CD4-positive, alpha-beta T cell treated with Interleukin-4 for 1 hour (primary cell): ENCODE measurements around the gene ATP6V1F.

Experiments used
- DNase-seq, 2 donors: peaks; one replicate each; pipeline ENCODE4 v3.0.0-alpha.2; 2020 to 2022

The ATP6V1F gene

DNA sequence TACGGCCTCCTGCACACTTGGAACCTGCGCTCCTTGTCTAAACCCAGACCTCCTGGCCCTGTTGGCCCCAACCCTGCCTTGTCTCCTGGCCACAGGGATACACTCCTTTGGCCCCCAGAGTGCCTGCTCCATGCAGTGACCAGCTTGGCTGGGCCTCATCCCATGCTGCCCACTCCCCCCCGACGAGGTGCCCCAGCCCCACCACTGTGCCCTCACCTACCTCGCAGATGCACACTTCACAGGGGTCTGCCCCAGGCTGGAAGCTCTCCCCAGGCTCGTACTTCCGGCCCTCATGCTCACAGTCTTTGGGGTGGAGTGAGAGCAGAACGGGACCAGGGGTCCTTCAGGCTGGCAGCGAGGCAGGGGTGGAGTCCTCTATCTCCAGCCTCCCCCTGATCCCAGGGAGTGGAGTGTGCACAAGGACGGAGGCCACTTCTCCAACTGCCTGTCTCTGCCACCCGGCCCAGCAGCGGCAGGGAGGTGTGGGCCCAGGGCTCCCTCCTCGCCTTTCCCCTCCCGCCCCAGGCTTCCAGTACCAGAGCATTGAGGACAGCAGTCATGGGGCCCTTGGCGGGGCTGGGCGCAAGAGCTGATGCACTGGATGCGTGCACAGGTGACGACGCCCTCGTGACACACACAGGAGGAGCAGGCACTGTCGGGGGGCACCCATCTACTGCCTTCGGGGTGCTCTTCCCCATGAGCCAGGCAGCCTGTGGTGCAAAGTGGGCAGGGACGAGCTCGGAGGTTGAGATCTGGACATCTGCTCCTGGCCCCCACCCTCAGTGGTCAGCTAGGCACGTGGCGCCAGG, 22.1 kb downstream of the ATP6V1F start:
- DNase-seq = no peak

DNA sequence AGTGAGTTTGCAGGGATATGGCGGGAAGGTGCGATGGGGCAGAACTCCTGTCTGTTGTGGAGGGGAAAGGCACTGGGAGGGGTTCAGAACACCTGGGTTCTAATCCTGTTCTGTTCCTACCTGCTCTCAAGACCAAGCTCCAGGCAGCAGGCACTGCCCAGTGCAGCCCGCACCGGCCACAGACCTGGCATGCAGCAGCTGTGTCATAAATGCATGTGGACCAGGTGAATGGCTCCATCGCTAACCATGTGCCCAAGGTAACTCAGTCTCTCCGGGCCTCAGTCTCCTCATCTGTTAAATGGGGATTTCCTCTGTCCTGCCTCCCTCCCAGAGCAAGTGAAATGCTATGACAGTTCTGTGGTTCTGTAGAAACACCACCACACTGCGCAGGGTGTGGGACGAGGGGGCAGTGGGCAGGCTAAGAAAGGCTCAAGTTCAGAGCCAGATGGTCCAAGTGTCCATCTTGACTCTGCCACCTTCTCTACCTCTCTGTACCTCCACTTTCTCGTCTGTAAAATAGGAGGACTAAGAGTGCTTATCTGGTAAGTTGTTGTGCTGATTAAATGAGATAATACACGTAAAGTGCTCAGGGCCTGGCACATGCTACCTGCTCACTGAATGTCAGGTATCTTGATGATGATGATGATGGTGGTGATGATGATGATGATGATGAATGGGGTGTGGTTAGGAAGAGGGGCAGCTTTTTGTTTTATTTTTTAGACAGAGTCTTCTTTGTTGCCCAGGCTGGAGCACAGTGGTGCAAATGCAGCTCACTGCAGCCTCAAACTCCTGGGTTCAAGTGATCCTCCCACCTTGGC, 22.9 kb downstream of the ATP6V1F start:
- DNase-seq = no peak

DNA sequence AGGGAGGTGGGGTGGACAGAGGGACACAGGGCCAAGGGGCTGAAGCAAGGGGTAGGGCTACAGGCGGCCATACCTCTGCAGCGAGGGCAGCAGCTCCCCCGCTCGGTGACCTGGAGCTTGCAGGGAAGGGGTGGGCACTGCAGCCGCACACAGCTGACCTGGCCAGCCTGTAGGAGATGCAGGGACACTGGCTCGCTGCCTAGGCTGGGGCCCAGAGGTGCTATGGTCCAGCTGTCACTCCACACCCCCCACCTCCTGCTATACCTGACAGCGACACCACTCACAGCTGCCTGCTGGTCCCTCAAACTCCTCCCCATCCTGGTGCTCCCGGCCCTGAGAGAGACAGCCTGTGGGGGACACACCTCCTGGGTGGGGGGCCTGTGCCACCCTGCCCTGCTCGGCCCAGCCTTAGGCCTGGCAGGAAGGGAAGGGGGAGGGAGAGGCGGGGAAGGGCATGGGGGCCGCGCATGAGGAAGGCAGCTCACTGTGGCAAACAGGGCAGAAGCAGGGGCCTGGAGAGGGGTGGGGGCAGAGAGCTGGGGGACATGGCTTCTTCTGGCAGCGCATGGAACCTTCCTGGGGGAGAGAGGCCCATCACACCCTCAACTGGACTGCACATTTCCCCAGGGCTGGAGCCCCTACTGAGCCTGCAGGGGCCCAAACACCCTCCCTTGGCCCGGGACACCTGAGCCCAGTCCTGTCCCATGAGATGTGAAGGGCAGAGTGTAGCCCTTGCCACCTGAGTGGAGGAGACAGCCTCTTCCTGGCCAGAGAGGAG, 23.9 kb downstream of the ATP6V1F start:
- DNase-seq = no peak

DNA sequence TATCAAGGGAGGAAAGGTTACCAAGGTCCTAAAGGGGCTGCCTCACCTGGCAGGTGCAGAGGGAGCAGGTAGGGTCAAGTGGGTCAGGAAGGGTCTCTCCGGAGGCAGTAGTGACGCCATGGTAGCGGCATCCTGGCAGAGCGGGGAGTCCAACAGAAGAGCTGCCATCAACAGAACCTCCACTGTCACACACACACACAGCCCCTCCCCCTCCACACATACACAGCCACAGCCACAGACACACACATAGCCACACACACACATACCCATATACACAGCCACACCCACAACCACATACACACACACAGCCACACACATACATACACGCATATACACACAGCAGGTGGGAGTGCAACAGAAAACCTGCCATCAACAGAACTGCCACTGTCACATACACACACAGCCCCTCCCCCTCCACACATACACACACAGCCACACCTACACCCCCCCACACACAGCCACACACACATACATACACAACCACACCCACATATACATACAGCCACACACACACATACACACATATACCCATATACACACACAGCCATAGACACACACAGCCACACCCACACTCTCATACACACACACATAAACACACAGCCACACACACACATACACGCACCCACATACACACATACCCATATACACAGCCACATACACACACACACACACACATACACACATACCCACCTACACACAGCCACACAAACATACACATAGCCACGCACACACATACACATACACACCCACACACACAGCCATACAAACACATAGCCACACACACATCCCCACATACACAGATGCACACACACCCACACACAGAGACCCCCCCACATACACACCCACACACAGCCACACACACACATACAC, 24.7 kb downstream of the ATP6V1F start:
- no peak for DNase-seq

DNA sequence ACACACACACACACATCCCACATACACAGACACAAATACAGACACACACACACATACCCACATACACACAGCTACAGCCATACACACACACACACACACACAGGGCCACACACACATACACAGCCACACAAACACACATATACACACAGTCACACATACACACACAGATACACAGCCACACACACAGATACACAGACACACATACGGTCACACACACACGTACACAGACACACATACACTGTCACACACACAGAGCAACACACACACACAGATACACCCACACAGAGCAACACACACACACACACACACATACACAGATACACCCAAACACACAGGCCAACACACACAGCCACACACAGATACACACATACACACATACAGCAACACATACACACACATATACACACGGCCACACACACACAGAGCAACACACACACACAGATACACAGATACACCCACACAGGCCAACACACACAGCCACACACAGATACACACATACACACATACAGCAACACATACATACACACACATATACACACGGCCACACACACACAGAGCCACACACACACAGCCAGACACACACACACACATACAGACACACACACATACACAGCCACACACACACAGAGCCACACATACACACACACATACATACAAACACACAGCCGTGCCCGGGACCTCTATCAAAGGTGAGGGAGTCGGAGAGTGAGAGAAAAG, 25.5 kb downstream of the ATP6V1F start:
- no peak for DNase-seq

DNA sequence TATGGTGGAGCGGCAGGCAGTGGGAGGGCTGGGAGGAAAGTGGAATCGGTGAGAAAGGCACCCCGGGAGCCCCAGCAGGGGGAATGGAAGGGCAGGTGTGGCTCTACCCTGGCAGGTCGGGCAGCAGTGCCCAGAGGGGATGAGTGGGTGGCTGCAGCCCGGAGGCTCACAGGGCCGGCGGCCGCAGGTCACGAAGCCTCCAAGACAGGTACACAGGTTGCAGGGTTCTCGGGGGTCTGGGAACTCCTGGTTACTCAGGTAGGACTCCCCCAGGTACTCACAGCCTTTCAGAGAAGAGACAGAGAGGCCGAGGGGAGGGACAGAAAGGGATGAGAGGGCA, 26.1 kb downstream of the ATP6V1F start:
- DNase-seq = no peak

DNA sequence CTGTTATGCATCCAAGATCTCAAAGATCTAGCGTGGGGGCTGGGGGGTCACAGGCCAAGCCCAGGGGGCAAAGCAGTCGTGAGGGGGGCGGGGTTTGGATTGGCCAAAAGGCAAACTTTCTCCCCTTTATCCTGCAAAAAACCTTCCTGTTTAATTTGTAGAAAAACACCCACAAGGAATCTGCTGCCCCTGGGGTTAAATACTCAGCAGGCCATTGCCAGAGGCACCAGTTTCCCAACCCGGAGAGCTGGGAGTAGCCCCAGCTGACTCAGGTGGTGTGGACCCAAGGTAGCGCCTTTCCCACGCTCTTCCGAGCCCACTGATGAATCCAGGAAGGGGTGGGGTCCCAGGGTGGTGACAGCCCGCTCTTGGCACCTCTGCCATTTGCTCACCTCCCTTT, 26.5 kb downstream of the ATP6V1F start:
- no peak for DNase-seq

DNA sequence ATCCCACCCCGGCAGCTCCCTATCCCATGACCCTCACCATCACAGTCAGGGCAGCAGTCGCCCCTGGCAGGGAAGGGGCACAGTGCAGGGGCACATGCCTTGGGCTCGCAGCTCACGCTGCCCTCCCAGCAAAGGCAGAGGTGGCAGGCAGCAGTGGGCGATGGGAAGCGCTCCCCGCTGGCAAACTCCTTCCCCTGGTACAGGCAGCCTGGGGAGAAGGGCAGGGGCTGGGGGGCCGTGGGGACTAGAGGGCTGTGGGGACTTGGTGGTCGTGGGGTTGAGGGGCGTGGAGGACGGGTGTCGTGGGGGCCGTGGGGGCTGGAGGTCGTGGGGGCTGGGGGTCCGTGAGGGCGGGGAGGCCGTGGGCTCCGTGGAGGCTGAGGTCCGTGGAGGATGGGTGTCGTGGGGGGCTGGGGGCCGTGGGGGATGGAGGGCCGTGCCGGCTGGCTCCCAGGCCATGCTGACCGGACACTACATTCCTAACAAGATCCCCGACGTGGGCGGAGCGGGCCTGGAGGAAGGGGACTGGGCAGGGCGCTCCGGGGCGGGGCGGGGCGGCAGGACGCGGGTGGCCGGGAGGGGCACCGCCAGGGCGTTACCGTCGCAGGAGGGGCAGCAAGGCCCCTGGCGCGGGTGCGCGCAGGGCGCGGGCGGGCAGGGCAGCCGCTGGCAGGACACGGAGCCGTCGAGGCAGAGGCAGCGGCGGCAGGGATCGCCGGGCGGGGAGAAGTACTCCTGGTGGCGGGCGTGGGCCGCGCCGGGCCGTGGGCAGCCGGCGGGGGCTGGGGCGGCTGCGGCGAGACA, 27.9 kb downstream of the ATP6V1F start:
- no peak for DNase-seq

DNA sequence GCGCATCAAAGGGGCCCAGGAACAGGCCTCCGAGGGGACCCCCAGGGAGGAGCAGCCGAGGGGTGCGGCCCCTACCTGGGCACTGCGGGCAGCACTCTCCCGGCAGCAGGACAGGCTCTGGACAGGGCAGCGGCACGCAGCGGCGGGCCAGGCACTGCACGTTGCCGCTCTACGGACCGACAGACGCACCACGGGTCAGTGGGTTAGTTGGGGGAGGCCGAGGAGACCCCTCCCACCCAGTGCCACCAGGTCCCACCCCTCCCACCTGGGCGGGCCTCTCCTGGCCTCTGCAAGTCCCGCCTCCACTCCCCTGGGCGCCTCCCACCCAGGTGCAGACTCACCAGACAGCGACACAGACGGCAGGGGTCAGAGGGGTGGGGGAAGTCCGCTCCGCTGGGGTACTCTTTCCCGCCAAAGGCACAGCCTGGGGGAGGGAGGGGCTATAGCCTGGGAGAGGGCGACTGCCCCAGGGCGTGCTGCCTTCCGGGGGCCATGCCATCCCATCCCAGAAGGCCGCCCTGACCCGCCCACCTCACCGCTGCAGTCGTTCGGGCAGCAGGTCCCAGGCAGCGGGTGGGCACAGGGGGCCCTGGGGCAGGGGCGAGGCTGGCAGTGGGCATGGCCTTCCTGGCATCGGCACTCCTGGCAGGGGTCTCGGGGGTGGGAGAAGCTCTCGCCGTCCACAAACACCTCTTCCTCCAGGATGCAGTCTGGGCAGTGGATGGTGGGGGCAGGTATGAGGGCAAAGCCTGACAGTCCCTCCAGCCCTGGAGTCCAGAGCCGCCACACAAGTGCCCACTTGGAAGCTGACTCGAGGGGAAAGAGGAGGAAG, 28.7 kb downstream of the ATP6V1F start:
- DNase-seq = no peak

DNA sequence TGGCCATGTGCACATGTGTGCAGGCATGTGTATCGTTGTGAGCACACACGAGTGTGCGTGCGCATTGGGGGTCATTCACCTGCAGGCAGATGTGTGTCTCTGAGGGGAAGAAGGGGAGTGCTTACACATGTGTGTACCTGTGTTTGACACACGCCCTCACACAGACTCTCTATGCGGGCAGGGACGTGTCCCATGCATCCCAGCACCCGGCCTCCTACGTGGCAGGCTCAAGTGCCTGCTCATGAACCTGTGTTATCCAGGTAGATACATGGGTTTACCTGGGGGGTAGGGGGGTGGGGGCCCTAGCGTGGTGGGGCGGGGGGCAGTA, 29.2 kb downstream of the ATP6V1F start:
- DNase-seq = no peak

DNA sequence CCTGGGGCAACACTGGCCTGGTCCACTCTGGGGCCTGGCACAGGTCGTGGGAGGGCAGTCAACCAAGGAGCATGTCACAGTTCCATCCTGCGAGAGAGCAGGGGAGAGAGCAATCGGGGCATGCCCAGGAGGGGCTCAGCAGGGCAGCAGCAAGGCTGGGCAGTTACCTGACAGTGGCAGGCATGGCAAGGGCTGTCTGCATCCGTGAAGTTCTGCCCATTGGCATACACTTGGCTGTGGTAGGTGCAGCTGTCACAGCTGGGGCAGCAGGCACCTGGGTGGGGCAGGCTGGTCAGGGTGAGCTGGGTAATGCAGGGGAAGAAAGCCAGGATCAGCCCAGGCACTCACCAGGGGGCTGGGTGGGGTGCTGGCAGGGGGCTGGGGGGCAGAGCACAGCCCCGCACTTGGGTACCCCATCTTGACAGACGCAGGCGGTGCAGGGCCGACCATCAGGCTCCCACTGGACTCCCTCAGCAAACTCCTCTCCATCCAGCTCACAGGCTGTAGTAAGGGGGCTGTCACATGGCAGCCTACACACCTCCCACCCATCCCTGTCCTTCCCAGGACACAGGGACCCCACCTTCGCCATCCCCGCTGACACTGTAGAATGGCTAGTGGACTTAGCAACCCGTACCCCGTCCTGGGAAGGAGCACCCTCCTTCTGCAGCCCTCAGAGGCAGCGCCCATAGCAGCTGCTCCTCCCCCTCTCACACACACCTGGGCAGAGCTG, 30.0 kb downstream of the ATP6V1F start:
- no peak for DNase-seq

DNA sequence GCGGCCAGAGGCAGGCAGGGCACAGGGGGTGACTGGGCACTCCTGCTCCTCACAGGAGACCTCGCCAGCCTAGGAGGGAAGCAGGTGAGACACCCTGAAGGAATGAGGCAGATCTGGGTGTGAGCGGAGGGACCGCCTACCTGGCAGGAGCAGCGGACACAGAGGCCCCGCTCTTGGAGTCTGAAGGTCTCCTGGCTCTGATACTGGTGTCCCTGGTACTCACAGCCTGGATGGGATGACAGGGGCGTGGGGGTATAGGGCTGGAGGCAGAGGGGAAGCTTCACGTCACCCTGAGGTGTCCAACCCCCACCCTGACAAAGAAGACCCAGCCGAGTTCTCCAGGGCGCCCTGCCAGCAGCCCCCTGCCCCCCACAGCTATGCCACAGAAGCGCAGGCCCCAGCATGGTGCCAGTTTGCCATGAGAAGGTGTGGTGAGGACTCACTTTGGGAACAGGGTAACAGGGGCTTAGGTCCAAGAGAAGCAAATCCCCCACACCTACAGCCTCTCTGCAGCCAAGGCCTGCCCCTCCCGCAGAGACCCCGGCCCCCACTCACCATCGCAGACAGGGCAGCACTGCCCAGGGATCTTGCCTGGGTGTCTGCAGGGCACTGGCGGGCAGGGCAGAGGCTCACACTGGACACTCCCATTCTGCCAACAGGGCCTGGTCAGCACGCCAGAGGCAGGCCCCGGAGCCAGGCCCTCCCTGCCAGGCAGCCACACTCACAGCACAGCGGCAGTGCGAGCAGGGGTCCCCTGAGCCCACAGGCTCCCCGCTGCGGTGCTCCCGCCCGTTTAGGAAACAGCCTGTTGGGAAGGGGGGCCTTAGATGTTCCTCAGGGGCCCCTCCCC, 30.8 kb downstream of the ATP6V1F start:
- no peak for DNase-seq

DNA sequence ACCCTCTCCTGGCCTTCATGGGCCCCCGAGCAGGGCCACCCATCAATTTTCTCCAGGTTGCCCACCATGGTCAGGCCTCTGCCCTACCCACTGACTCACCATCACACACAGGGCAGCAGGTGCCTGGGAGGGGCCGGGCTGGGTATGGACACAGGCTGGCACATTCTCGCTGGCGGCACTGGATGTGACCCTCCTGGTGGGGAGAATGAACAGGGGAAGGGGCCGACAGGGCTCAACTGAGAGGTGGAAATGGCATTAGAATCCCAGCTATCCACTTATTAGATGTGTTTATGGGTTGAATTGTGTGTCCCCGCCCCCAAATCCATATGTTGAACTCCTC, 31.4 kb downstream of the ATP6V1F start:
- no peak for DNase-seq

DNA sequence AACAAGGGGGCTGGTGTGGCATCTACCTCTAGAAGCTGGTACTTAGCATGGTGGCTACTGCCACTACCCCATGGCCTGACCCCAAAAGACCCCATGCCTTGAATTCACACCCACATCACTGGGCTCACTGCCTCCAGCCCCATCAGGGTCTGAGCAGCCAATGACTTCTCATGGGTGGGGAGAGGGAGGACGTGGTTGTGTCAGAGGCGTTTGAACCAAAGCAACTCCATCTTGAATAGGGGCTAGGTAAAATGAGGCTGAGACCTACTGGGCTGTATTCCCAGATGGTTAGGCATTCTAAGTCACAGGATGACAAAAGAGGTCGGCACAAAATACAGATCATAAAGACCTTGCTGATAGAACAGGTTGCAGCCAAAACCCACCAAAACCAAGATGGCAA, 32.7 kb downstream of the ATP6V1F start:
- no peak for DNase-seq

DNA sequence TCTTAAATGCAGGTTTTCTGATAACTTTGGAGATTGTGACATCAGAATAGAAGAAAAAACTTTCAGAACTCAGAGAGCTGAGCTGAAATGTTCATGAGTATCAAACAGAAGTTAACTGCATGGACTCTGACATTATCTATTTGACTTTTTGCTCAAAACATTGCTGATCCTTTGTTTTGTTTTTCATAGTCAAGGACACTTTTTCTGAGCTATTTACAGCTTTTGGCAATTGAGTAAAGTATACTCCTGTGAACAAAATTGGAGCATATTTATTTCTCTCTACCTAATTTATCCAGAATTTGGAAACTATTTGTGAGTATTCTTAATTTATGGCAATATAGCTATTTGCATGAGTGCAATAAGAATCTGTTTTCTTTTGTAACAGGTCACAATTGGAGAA, 36.7 kb downstream of the ATP6V1F start:
- no peak for DNase-seq

DNA sequence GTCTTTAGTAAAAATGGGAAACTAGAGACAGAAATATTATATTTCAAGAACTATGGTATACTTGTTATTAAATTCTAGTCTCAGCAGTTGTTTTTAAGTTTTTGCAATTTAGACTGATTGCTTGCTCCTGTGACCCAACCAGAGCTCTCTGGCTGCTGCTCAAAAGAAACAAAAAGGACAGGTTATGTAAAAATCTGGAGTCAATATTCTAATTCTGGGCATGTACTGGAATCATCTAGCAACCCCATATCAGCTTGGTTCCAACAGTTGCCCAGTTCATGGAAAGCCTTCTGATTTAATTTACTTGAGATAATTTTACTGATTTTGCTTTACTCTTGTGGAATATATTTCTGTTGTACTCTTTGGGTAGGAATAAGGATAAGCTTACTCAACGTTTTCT, 37.6 kb downstream of the ATP6V1F start:
- no peak for DNase-seq

DNA sequence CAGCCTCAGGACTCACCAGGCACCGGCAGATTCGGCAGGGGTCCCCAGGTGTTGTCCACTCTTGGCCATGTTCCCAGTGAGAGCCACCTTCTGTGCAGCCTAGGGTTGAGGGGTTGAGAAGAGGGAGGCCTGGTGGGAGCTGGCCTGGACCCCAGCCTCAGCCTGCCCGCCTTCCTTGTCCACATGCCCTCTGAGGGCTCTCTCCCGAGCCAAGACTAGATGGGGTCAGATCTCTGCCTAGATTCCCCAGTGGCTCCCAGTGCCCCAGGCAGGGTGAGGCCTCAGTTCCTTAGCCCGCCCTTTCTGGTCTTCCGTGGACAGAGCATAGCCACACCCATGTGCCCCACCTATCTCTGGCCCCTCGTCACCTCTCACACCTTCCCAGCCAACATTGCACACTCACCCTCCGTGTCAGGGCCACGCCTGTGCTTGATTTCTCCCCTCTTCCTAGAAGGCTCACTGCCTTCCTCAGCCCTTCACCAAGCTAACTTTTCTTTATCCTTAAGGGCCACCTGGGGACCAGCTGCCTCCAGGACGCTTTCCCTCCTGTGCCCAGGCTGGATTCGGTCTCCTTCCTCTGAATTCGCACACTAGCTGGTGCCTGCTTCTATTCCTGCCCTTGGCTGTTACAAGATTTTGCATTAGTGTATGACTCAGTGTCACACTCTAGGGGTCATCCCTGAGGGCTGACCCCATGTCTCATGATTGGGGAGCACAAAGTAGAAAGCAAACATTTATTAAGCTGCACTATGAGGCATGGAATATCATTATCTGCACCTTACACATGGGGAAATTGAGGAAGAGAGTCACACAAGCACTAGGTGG, 40.3 kb downstream of the ATP6V1F start:
- DNase-seq = no peak
